ENCODE measurements around the gene AZIN2. TPM values are rescaled to one million over a fixed set of nuclear protein-coding genes. Genes with fewer than 3 reads are reported as not detected.

Gene AZIN2
- total and polyA plus RNA-seq, 9 of the 15 experiments (the other 6 are each of a cell fraction or from before 2014, with no cell fraction given), result 0.06 to 0.91 (median 0.42) TPM; not detected in 2

- TF ChIP-seq CAMTA2 (CRISPR knock-in tag; conservative IDR thresholded peaks at IDR 0.05) (no peak), HES1 (IDR thresholded peaks at IDR 0.05; ENCODE audit: low read depth) (peak; percentile 50; the same call in 1 of the 2 replicates), ZNF174 (CRISPR knock-in tag; IDR thresholded peaks at IDR 0.05) (no peak), SREBF1 (IDR thresholded peaks at IDR 0.05; ENCODE audit: borderline replicate concordance, low read depth, low read length) (peak; percentile 72; the same call in 1 of the 2 replicates), ZBTB1 (CRISPR knock-in tag; IDR thresholded peaks at IDR 0.05; ENCODE audit: borderline replicate concordance, low read depth) (no peak), MTA2 (IDR thresholded peaks at IDR 0.05; ENCODE audit: low read depth) (no peak), POLR3G (IDR thresholded peaks at IDR 0.05; ENCODE audit: extremely low read depth, insufficient read length, insufficient replicate concordance) (no peak), ZNF655 (CRISPR knock-in tag; IDR thresholded peaks at IDR 0.05) (no peak), SMARCE1 (IDR thresholded peaks at IDR 0.05) (peak; percentile 37; the same call in 1 of the 2 replicates), E4F1 (CRISPR knock-in tag; IDR thresholded peaks at IDR 0.05; ENCODE audit: borderline replicate concordance) (no peak), FUS (optimal IDR thresholded peaks at IDR 0.05; ENCODE audit: low read depth, low read length) (no peak), ZKSCAN8 (CRISPR knock-in tag; IDR thresholded peaks at IDR 0.05) (peak; percentile 92), ESRRA (IDR thresholded peaks at IDR 0.05; ENCODE audit: borderline replicate concordance, low read depth) (peak; percentile 85), TRIM24 (IDR thresholded peaks at IDR 0.05) (peak; percentile 76 to 83; a peak in 3 of 4 replicates), PREB (CRISPR knock-in tag; IDR thresholded peaks at IDR 0.05) (no peak), ZBTB5 (IDR thresholded peaks at IDR 0.05) (no peak), FOXO4 (CRISPR knock-in tag; IDR thresholded peaks at IDR 0.05) (no peak)
Measured at GRCh38 chr1:33036526-33037503, 44.1 kb upstream of the AZIN2 start, which contains the start of gene AK2 (continued).

Data from K562 (cell line).